OCI-LY7 (cell line): Measurements from ENCODE around the gene GANAB.

Experiments
- EZH2phosphoT487 ChIP-seq: fragments of 200-600 bp; sonication (generic); IDR thresholded peaks from 2 replicates; pipeline ENCODE4 v1.6.1; 2018; ENCODE audit warnings: low read depth, borderline replicate concordance, mild to moderate bottlenecking, mixed run types, antibody characterized with exemption, low read length, moderate library complexity, mixed read lengths
- TF ChIP-seq, protein P1 (sequence below): fragments of 200-600 bp; sonication (generic); conservative IDR thresholded peaks from 2 replicates; pipeline ENCODE4 v1.5.1; 2014; ENCODE audit warnings: mild to moderate bottlenecking, antibody characterized with exemption, low read length, moderate library complexity, mixed read lengths

DNA sequence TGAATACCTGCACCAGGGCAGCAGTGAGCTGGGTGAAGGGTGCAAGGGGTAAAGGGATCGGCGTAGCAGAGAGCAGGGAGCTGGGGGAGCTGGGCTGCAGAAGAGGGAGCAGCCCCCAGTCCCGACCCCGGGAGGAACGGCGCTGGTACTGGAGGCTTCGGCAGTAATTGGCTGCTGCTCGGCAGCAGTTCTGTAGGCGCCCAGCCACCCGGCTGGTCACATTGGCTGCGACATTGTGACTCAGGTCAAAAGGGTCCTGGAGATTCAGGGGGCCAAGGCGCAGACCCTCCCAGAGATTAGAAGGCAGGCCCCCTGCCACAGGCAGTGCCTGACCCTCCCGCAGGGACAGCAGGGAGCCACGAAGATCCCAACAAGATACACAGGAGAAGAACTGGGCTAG, 70.6 kb downstream of the GANAB start:
- TF ChIP-seq, protein P1, sequence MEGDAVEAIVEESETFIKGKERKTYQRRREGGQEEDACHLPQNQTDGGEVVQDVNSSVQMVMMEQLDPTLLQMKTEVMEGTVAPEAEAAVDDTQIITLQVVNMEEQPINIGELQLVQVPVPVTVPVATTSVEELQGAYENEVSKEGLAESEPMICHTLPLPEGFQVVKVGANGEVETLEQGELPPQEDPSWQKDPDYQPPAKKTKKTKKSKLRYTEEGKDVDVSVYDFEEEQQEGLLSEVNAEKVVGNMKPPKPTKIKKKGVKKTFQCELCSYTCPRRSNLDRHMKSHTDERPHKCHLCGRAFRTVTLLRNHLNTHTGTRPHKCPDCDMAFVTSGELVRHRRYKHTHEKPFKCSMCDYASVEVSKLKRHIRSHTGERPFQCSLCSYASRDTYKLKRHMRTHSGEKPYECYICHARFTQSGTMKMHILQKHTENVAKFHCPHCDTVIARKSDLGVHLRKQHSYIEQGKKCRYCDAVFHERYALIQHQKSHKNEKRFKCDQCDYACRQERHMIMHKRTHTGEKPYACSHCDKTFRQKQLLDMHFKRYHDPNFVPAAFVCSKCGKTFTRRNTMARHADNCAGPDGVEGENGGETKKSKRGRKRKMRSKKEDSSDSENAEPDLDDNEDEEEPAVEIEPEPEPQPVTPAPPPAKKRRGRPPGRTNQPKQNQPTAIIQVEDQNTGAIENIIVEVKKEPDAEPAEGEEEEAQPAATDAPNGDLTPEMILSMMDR = no peak
- no peak for TF ChIP-seq EZH2phosphoT487
